Activated T-helper 1 cell treated with anti-CD3 and anti-CD28 coated beads, Interleukin-12 subunit alpha, Interleukin-12 subunit beta, Interleukin-2, Interleukin-4 antibody, amounts not matched to agents 30 ng/mL and 10 ng/mL and 1 ng/mL, durations not matched to agents 14 hours and 24 hours and 36 hours (primary cell): Measurements from ENCODE around the gene MRGPRF. TPM values are rescaled to one million over a fixed set of nuclear protein-coding genes. Genes with fewer than 3 reads are reported as not detected.
"Not testable (repeated sequence)": the region's sequence is repeated elsewhere in the genome, so short reads cannot be mapped to it uniquely, and the experiment has no call there.

ENCODE experiments used
- DNase-seq: peaks from one replicate; pipeline ENCODE4 v3.0.0; 2021; ENCODE audit warnings: low spot score
- H3K27ac Mint-ChIP-seq: one replicate; pipeline ENCODE4 v1.8.0; 2021; ENCODE audit warnings: mild to moderate bottlenecking, mixed read lengths
- H3K27me3 Mint-ChIP-seq: one replicate; pipeline ENCODE4 v1.8.0; 2022; ENCODE audit warnings: mild to moderate bottlenecking, moderate library complexity, mixed read lengths; ENCODE audit not compliant: insufficient read depth
- H3K36me3 Mint-ChIP-seq: one replicate; pipeline ENCODE4 v1.8.0; 2021; ENCODE audit warnings: low read depth, mixed read lengths
- H3K4me1 Mint-ChIP-seq: one replicate; pipeline ENCODE4 v1.8.0; 2021; ENCODE audit warnings: low read depth, mixed read lengths
- H3K4me3 Mint-ChIP-seq: one replicate; pipeline ENCODE4 v1.8.0; 2021; ENCODE audit warnings: mild to moderate bottlenecking, moderate library complexity, mixed read lengths
- H3K9me3 Mint-ChIP-seq: one replicate; pipeline ENCODE4 v1.8.0; 2021; ENCODE audit warnings: mixed read lengths
- intact Hi-C: fragments of 100-400 bp; cut with micrococcal nuclease; formaldehyde crosslinking; loops from one replicate; pipeline ENCODE4 v1.15.1; 2024
- total RNA-seq: library from RNA; stranded (reverse); gene quantifications from 2 replicates; pipeline ENCODE4 v1.2.3, GENCODE V29; 2022

The MRGPRF gene
- total RNA-seq, 1 donor from 2014 or later = not detected

GRCh38 chr11:69001243-69002081, 11.6 kb downstream of the MRGPRF start:
- Mint-ChIP-seq H3K4me1 (no peaks in the 10 kb centered on the region), H3K27me3 (peaks cover 4% of the 10 kb centered on the region), H3K27ac (no peak overlapping the region), H3K36me3 (no peaks in the 10 kb centered on the region), H3K4me3 (no peak overlapping the region), H3K9me3 (no peaks in the 10 kb centered on the region)
- no peak for DNase-seq
- intact Hi-C loops = no loop called here

DNA sequence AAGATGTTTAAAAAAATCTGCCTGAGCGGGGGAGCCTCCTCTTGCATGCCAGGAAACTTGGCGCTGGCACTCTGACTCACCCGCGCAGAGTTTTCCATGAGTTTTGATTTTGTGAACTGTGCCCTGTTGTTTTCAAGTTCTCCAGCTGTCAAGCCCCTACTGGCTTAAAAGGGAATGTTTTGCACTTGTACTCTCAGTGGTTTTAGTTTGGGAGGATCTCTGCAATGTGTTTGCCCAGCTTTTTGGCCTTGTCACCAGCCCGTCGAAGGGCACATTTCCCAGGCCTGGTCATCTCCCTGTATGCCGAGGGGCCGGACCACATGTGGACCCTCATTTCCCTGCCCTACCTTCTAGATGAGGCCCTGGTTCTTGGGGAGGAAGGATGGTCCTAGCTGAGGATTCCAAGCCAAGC, 12.2 kb downstream of the MRGPRF start:
- Mint-ChIP-seq H3K27me3 (peaks cover 4% of the 10 kb centered on the region), H3K36me3 (no peaks in the 10 kb centered on the region), H3K9me3 (no peaks in the 10 kb centered on the region), H3K4me1 (no peaks in the 10 kb centered on the region), H3K27ac (no peak overlapping the region), H3K4me3 (no peak overlapping the region)
- DNase-seq = no peak
- intact Hi-C loops = no loop called here

DNA sequence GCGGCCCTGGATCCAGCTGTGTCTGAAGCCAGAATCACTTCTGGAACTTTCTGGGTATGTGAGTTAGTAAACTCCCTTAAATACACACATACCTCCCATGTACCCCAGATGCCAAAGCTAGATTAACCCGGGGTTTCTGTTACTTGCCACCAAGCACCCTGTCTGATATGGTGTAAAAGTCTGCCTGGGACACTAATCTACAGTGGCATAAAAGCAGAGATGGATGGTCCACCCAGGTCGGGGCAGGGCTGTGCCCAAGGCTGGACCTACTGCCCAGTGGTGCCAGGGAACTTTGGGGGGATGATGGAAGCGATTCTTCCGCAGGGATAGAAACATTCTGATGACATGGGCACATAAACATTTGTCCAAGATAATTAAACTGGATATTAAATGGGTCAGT, 12.7 kb downstream of the MRGPRF start:
- Mint-ChIP-seq H3K4me3 (no peak overlapping the region), H3K9me3 (no peaks in the 10 kb centered on the region), H3K36me3 (no peaks in the 10 kb centered on the region), H3K27me3 (peaks cover 4% of the 10 kb centered on the region), H3K4me1 (no peaks in the 10 kb centered on the region), H3K27ac (no peak overlapping the region)
- DNase-seq = no peak
- intact Hi-C loops = no loop called here

DNA sequence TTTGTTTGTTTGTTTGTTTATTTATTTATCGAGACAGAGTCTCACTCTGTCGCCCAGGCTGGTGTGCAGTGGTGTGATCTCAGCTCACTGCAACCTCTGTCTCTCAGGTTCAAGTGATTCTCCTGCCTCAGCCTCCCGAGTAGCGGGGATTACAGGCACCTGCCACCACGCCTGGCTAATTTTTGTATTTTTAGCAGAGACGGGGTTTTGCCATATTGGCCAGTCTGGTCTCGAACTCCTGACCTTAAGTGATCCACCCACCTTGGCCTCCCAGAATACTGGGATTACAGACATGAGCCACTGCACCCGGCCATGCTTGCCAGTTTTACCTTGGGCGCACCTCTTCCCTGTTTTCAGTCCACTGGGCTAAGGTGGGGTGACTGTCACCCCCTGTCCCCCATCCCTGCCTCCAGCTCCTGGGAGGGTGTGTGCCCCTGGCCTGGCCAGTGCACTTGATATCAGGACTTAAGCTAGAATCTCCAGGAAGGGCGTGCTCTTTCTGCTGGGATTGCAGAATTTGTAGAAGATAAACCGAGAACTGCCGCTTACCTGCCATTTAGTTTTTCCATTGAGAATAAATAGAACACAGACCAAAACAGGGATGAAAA, 13.2 kb downstream of the MRGPRF start:
- intact Hi-C loops, H3K4me3 Mint-ChIP-seq, H3K9me3 Mint-ChIP-seq, H3K36me3 Mint-ChIP-seq, DNase-seq, H3K4me1 Mint-ChIP-seq, H3K27ac Mint-ChIP-seq, H3K27me3 Mint-ChIP-seq: not testable (repeated sequence)

GRCh38 chr11:68999093-68999747, 13.8 kb downstream of the MRGPRF start:
- H3K4me1 Mint-ChIP-seq = no peaks in the 10 kb centered on the region
- peaks cover 4% of the 10 kb centered on the region for H3K27me3 Mint-ChIP-seq
- H3K4me3 Mint-ChIP-seq = no peak overlapping the region
- no peak overlapping the region for H3K27ac Mint-ChIP-seq
- no peak for DNase-seq
- intact Hi-C loops = no loop called here
- H3K36me3 Mint-ChIP-seq = no peaks in the 10 kb centered on the region
- H3K9me3 Mint-ChIP-seq = no peaks in the 10 kb centered on the region

DNA sequence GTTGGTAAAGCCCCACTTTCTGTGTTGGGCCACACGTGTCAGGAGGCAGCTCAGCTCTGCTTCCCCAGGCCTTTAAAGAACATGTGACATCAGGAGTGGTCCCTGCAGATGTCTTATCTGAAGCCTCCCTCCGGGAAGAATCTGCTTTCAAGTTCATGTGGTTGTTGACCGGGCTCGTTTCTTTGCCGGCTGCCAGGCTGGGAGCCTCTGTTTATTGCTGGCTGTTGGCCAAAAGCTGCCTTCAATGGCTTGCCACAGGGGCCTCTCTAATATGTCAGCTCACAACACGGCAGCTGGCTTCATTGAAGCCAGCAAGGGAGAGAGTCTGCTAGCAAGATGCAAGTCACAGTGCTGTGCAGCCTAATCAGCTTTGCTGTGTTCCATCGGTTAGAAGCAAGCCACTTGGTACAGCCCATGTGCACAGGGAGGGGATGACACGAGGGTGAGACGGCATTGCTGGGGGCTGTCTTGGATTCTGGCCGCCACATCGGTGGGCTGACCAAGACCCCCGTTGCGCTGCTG, 14.6 kb downstream of the MRGPRF start:
- no peak overlapping the region for H3K27ac Mint-ChIP-seq
- no peaks in the 10 kb centered on the region for H3K36me3 Mint-ChIP-seq
- intact Hi-C loops = no loop called here
- no peaks in the 10 kb centered on the region for H3K9me3 Mint-ChIP-seq
- peaks cover 4% of the 10 kb centered on the region for H3K27me3 Mint-ChIP-seq
- H3K4me3 Mint-ChIP-seq = no peak overlapping the region
- H3K4me1 Mint-ChIP-seq = no peaks in the 10 kb centered on the region
- DNase-seq = no peak

GRCh38 chr11:68997995-68998348, 15.1 kb downstream of the MRGPRF start:
- H3K27me3 Mint-ChIP-seq = peaks cover 4% of the 10 kb centered on the region
- no peak for DNase-seq
- H3K4me3 Mint-ChIP-seq = no peak overlapping the region
- no peak overlapping the region for H3K27ac Mint-ChIP-seq
- no peaks in the 10 kb centered on the region for H3K9me3 Mint-ChIP-seq
- H3K36me3 Mint-ChIP-seq = no peaks in the 10 kb centered on the region
- intact Hi-C loops = no loop called here
- no peaks in the 10 kb centered on the region for H3K4me1 Mint-ChIP-seq

GRCh38 chr11:68997124-68997994, 15.7 kb downstream of the MRGPRF start:
- H3K27me3 Mint-ChIP-seq = peaks cover 4% of the 10 kb centered on the region
- no peaks in the 10 kb centered on the region for H3K9me3 Mint-ChIP-seq
- intact Hi-C loops = no loop called here
- H3K4me1 Mint-ChIP-seq = no peaks in the 10 kb centered on the region
- DNase-seq = no peak
- H3K27ac Mint-ChIP-seq = no peak overlapping the region
- H3K36me3 Mint-ChIP-seq = no peaks in the 10 kb centered on the region
- H3K4me3 Mint-ChIP-seq = no peak overlapping the region

- no peak for DNase-seq
- no peaks in the 10 kb centered on the region for H3K9me3 Mint-ChIP-seq
- no peak overlapping the region for H3K27ac Mint-ChIP-seq
- H3K4me1 Mint-ChIP-seq = no peaks in the 10 kb centered on the region
- H3K4me3 Mint-ChIP-seq = no peak overlapping the region
- intact Hi-C loops = no loop called here
- no peaks in the 10 kb centered on the region for H3K36me3 Mint-ChIP-seq
- H3K27me3 Mint-ChIP-seq = peaks cover 4% of the 10 kb centered on the region
Measured at GRCh38 chr11:68996376-68997123, 16.5 kb downstream of the MRGPRF start.

GRCh38 chr11:68994894-68995285, 18.2 kb downstream of the MRGPRF start:
- no peak for DNase-seq
- H3K27me3 Mint-ChIP-seq = peaks cover 4% of the 10 kb centered on the region
- no peaks in the 10 kb centered on the region for H3K9me3 Mint-ChIP-seq
- H3K4me1 Mint-ChIP-seq = no peaks in the 10 kb centered on the region
- no peaks in the 10 kb centered on the region for H3K36me3 Mint-ChIP-seq
- intact Hi-C loops = no loop called here
- H3K4me3 Mint-ChIP-seq = no peak overlapping the region
- H3K27ac Mint-ChIP-seq = no peak overlapping the region

- intact Hi-C loops = no loop called here
- no peaks in the 10 kb centered on the region for H3K4me1 Mint-ChIP-seq
Measured at GRCh38 chr11:68994161-68994893, 18.7 kb downstream of the MRGPRF start.

More at GRCh38 chr11:68994161-68994893, 18.7 kb downstream of the MRGPRF start:
- Mint-ChIP-seq H3K36me3 (no peaks in the 10 kb centered on the region), H3K4me3 (no peak overlapping the region), H3K27ac (no peak overlapping the region), H3K27me3 (peaks cover 1% of the 10 kb centered on the region), H3K9me3 (no peaks in the 10 kb centered on the region)
- no peak for DNase-seq
